ENCODE results near the gene PPP1R14C.
"Not testable (repeated sequence)": the region's sequence is repeated elsewhere in the genome, so short reads cannot be mapped to it uniquely, and the experiment has no call there.

PPP1R14C gene

GRCh38 chr6:150169181-150169580 lies 26.3 kb downstream of the PPP1R14C start:
- no peak for DNase-seq (ENCODE audit: low read depth)

- DNase-seq (ENCODE audit: low read depth), result no peak
Observed at GRCh38 chr6:150169609-150170008, 26.8 kb downstream of the PPP1R14C start.

- DNase-seq (ENCODE audit: low read depth), result no peak
Observed at GRCh38 chr6:150172929-150173328, 30.1 kb downstream of the PPP1R14C start.

- no peak for DNase-seq (ENCODE audit: low read depth)
Observed at GRCh38 chr6:150175586-150176151, 32.8 kb downstream of the PPP1R14C start.

GRCh38 chr6:150176152-150176551 lies 33.3 kb downstream of the PPP1R14C start:
- no peak for DNase-seq (ENCODE audit: low read depth)

- no peak for DNase-seq (ENCODE audit: low read depth)
Observed at GRCh38 chr6:150176659-150177058, 33.8 kb downstream of the PPP1R14C start.

- no peak for DNase-seq (ENCODE audit: low read depth)
Observed at GRCh38 chr6:150177259-150177951, 34.6 kb downstream of the PPP1R14C start.

GRCh38 chr6:150177952-150178520 lies 35.2 kb downstream of the PPP1R14C start:
- no peak for DNase-seq (ENCODE audit: low read depth)

- no peak for DNase-seq (ENCODE audit: low read depth)
Observed at GRCh38 chr6:150179030-150179429, 36.2 kb downstream of the PPP1R14C start.

GRCh38 chr6:150179907-150180424 lies 37.1 kb downstream of the PPP1R14C start:
- not testable (repeated sequence) for DNase-seq (ENCODE audit: low read depth)

- no peak for DNase-seq (ENCODE audit: low read depth)
Observed at GRCh38 chr6:150180517-150180916, 37.7 kb downstream of the PPP1R14C start.

- DNase-seq (ENCODE audit: low read depth), result no peak
Observed at GRCh38 chr6:150182460-150183078, 39.7 kb downstream of the PPP1R14C start.

GRCh38 chr6:150183105-150183504 lies 40.3 kb downstream of the PPP1R14C start:
- DNase-seq (ENCODE audit: low read depth), result no peak

GRCh38 chr6:150183966-150184365 lies 41.1 kb downstream of the PPP1R14C start:
- DNase-seq (ENCODE audit: low read depth), result no peak

GRCh38 chr6:150184850-150185731 lies 42.2 kb downstream of the PPP1R14C start:
- DNase-seq (ENCODE audit: low read depth), result no peak

GRCh38 chr6:150185732-150186117 lies 42.9 kb downstream of the PPP1R14C start:
- DNase-seq (ENCODE audit: low read depth), result no peak

GRCh38 chr6:150186129-150186898 lies 43.5 kb downstream of the PPP1R14C start:
- DNase-seq (ENCODE audit: low read depth), result no peak

- not testable (repeated sequence) for DNase-seq (ENCODE audit: low read depth)
Observed at GRCh38 chr6:150187433-150187832, 44.6 kb downstream of the PPP1R14C start.

GRCh38 chr6:150189122-150189521 lies 46.3 kb downstream of the PPP1R14C start:
- no peak for DNase-seq (ENCODE audit: low read depth)

- no peak for DNase-seq (ENCODE audit: low read depth)
Observed at GRCh38 chr6:150191809-150192208, 49.0 kb downstream of the PPP1R14C start.

- no peak for DNase-seq (ENCODE audit: low read depth)
Observed at GRCh38 chr6:150194195-150194594, 51.4 kb downstream of the PPP1R14C start.

Measured in T follicular helper cell (primary cell).